DMS153 (cell line): ENCODE results near the gene MAN2A2.
A peak's percentile ranks its signal among the peaks of the same experiment; 100 is the strongest.

Experiments
- DNase-seq: peaks from one replicate; lab custom pipeline; 2025; lab: John Stamatoyannopoulos, UW

MAN2A2 gene

DNA sequence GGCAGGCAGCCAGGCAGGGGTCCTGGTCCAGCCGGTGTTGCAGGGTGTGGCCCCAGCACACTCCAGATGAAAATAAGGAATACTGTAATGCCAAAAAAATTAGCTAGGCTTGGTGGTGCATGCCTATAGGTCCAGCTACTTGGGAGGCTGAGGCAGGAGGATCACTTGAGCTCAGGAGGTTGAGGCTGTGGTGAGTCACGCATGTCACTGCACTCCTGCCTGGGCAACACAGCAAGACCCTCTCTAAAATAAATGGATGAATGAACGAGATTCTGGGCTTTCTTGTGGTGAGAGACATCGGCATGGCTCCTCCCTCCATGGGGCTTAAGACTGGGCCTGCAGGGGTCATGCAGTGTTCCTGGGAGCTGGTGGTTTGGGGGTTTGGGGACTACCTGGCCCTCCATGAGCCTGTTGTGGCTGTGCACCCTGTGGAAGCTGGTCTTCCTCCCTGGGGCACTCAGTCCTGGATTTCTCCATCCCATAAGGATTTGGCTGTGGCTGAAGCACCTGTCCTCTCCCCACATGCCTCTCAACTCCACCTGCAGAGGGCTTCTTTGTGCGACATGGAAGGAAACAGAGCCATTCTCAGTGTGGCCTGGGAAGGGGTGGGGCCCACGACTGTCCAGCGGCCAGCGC lies 44.0 kb downstream of the MAN2A2 start:
- no peak for DNase-seq

DNA sequence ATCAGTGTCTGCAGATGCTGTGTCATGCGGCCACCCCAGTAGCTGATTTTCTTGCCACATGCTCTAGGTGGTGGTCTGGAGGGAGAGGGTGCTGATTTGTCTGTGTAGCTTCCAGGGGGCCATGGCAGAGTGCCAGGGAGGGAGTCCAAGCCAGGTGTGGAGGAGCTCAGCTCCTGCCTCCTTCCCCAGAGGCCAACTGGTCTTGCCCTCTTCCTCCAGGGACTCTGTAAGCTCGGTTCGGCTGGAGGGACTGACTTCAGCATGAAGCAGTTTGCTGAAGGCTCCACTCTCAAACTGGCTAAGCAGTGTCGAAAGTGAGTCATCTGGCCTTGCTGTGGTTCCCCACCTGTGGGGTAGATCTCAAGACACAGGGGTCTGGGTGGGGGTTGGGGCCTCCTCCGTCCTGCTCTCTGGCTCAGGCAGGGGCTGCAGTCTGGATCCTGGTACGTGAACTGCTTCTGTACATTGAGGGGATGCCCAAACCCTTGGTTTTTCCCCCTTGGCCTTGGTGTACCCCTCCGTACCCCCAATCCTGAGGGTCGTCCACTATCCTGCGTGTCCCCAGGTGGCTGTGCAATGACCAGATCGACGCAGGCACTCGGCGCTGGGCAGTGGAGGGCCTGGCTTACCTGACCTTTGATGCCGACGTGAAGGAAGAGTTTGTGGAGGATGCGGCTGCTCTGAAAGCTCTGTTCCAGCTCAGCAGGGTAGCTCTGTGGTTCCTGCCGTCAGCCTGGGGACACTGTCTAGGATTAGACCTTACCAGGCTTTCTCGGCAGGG lies 44.7 kb downstream of the MAN2A2 start:
- DNase-seq = no peak

DNA sequence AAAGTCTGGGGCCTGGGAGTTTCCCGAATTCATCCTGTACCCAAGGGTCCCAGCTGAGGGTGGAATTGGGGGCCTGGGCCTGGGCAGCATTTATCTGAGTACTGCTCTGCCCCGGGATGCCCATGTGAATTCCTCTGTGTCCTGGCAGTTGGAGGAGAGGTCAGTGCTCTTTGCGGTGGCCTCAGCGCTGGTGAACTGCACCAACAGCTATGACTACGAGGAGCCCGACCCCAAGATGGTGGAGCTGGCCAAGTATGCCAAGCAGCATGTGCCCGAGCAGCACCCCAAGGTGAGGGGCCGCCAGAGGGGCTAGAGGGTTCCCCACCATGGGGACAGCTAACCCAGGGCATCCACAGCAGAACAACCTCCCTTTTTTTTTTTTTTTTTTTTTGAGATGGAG lies 45.4 kb downstream of the MAN2A2 start:
- DNase-seq = no peak

- DNase-seq = no peak
Measured at GRCh38 chr15:90949979-90950675, 47.0 kb downstream of the MAN2A2 start.

- DNase-seq = no peak
Measured at GRCh38 chr15:90950676-90951075, 47.6 kb downstream of the MAN2A2 start.

GRCh38 chr15:90952901-90953677 lies 50.0 kb downstream of the MAN2A2 start:
- DNase-seq = no peak

DNA sequence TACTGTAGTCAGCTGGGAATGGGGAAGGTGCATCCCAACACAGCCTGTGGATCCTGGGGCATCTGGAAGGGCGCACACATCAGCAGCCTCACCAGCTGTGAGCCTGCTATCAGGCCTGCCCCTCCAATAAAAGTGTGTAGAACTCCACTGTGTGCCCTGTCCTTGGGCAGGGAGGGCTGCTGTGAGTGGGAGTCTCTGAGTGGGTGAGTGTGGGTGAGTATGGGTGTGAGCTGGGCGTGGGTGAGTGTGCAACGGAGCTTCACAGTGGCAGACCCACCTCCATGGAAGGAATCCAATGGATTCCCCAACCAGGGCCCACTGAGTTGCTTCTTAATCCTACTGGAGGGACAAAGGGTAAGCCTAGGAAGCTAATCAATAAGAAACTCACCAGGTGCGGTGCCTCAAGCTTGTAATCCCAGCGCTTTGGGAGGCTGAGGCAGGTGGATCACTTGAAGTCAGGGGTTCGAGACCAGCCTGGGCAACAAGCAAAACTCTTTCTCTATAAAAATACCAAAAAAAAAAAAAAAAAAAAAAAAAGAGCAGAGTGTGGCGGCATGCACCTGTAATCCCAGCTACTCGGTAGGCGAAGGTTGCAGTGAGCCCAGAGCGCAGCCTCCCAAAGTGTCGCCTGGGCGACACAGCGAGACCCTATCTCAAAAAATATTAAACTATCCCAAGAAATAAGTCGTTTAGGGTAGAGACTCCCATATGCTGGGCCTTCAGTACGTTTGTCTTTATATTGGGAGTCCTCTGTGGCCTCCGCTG lies 51.0 kb downstream of the MAN2A2 start:
- DNase-seq = no peak

DNA sequence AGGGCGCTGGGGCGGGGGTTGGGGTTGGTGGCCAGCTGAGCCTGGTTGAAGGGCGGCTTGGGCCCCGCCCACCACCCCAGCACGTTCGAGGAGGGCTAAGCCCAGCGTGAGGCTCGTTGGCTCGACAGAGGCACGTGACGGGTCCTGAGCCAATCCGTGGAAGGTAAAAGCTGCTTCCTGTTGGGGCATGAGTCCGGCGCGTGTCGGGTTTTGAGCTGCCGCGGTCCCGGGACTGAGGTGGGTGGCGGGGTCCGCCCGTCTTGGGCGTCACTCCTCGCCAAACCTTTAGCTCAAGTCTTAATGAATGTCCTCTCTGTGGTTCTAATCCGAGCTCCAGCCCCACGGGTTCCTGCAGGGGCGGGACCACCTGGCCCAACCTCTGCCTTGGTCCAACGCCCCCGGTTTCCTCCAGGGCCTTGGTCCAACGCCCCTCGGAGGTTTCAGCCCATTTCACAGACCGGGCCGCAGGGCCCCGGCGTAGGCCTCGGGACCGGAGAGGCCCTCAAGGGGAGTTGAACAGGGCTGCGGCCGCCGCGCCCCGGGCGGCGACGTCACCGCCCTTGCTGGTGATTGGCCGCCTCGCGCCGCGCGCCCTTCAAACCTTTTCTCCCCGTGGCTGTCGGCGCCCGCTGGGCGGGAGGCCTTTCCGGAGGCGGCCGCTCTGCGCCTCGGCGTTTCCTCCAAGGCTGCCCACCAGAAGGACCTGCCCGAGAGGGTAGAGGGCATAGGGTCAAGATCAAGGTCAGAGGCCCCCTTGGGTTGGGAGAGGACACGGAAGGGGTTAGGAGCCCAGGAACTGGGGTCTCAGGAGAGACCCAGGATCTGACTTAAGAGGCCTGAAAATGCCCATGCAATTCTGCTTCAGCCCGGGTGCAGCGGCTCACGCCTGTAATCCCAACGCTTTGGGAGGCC lies 51.9 kb downstream of the MAN2A2 start, which contains the start of gene RCCD1:
Gene RCCD1 (plus strand): TSS at position 173 of the 912 bp plus-strand sequence. CDS start 1,851 bp downstream, outside the sequence.
- peak; percentile 74 for DNase-seq

GRCh38 chr15:90955624-90956273 lies 52.6 kb downstream of the MAN2A2 start:
- DNase-seq = no peak

DNA sequence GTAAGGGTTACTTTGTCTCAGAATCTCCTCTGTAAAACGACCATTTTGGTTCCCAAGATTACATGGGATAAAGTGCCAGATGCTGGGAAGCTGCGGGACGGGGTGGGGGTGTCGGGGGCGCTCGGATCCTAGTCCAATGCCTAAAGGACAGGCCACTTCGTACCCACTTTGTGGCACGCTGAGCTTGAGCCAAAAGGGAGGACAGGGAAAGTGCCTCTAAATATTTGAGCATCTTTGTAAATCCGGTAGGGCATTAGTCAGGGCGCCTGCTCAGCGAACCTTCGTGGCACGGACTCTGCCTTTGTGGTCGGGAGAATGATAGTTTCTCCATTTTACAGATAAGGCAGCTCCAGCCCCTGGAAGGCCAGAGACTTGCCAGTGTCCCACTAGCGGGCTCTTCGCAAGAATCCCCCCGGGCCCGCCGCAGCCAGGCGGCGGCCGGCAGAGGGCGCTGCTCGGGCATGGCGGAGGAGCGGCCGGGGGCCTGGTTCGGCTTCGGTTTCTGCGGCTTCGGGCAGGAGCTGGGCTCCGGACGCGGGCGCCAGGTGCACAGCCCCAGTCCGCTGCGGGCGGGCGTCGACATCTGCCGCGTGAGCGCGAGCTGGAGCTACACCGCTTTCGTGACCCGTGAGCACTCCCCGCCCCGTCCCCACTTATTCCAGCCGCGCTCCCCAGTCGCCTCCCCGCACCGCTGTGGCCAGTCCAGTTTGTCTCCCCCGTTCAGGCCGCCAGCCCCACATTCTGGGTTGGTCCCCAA lies 53.4 kb downstream of the MAN2A2 start:
- DNase-seq = no peak

DNA sequence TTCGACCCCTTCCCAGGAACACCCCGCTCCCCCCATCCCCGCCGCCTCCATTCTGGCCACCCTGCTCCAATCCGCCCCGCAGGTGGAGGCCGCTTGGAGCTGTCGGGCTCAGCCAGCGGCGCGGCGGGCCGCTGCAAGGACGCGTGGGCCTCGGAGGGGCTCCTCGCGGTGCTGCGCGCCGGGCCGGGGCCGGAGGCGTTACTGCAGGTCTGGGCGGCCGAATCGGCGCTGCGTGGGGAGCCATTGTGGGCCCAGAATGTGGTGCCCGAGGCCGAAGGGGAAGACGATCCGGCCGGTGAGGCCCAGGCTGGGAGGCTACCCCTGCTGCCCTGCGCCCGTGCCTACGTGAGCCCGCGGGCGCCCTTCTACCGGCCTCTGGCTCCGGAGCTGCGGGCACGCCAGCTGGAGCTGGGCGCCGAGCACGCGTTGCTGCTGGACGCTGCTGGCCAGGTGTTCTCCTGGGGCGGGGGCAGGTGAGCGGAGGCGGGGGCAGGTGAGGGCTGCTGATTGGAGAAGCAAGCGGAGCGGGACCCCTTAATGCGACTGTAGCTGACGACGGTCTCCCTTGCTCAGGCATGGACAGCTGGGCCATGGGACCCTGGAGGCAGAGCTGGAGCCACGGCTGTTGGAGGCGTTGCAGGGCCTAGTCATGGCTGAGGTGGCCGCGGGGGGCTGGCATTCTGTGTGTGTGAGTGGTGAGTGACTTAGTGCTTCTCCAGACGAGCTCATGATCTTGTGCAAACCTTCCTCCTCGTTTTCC lies 54.1 kb downstream of the MAN2A2 start:
- no peak for DNase-seq

GRCh38 chr15:90957791-90958190 lies 54.7 kb downstream of the MAN2A2 start:
- no peak for DNase-seq

DNA sequence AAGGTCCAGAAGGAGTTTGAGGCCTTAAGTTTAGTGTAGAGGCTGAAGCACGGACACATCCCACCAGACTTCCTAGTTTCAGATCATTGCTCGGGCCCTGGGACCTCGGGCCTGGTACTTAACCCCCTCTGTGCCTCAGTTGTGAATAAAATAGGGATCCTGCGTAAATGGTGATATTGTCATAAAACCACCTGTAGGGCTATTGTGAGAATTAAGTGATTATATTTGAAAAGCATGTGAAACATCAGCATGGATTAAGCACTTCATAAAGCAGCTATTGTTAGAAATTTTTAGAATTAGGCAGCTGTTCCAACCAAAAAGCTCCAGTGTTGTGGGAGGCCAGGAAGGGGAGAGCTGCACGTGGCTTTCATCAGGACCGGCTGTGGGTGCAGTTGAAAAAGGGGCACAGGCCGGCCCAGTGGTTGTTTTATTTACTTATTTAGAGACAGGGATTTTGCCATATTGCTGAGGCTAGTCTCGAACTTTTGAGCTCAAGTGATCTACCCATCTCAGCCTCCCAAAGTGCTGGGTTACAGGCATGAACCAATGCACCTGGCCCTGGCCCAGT lies 56.0 kb downstream of the MAN2A2 start:
- DNase-seq = no peak

DNA sequence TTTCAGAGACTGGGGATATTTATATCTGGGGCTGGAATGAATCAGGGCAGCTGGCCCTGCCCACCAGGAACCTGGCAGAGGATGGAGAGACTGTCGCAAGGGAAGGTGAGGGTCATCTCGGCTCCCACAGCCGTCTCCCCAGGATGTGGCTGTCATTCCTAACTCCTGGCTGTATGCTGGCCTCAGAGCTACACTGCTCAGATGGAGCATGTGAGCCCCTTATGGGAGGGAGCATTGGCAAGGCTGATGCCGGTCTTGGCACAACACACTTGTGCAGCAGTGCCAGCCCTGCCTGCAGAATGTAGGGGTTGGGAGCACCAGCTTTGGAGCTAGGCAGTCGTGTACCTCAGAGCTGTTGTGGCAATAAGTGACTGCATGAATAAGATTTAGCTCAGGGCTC lies 56.8 kb downstream of the MAN2A2 start:
- no peak for DNase-seq

DNA sequence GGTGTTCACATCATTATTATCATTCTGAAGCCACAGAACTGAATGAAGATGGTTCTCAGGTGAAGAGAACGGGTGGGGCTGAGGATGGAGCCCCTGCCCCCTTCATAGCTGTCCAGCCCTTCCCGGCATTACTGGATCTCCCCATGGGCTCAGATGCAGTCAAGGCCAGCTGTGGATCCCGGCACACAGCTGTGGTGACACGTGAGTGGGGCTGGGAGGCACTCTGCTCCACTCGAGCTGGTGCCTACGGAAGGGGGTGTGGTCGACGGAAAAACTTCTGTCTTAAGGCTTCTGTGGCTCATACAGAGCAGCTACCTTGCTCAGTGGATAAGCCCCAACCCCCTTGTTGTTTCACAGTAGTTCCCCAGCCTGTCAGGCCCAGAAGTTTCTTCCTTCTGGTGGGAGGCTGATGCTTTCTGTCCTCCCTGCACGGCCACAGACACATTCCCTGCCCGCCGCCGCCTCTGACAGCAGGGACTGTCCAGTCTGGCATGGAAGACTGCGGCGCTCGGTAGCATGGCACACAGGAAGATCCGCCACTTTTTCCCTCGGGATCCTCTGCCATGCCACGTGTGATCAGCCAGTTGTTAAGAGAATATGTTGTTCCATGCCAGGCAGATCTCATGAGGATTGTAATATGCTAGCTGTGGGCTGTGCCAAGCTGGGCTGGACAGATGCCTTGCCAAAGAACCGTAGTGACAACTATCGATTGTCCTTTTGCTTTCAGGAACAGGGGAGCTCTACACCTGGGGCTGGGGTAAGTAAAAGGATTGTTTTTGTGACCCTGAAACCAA lies 57.4 kb downstream of the MAN2A2 start:
- DNase-seq = no peak

- no peak for DNase-seq
Measured at GRCh38 chr15:90962021-90962420, 58.9 kb downstream of the MAN2A2 start.

GRCh38 chr15:90966262-90966661 lies 63.2 kb downstream of the MAN2A2 start:
- DNase-seq = no peak
